GM13976 (cell line): ENCODE data around the gene ACSM5.

ENCODE experiments used
- DNase-seq: peaks from one replicate; pipeline ENCODE4 v3.0.0; 2012; ENCODE audit warnings: low spot score
- CTCF ChIP-seq: IDR thresholded peaks from 2 replicates; pipeline ENCODE4 v1.5.1; 2012; ENCODE audit warnings: borderline replicate concordance, mild to moderate bottlenecking; ENCODE audit not compliant: insufficient read depth; ENCODE audit errors: extremely low read depth, missing control alignments, control extremely low read depth
- in situ Hi-C: fragments of 300-500 bp; cut with MboI; formaldehyde crosslinking; loops from one replicate; pipeline ENCODE4 v1.12.0; 2022; ENCODE audit warnings: low sequenced_read_pairs, mixed read lengths, inconsistent platforms; ENCODE audit not compliant: unreplicated experiment

The ACSM5 gene

GRCh38 chr16:20377181-20377580 lies 32.2 kb upstream of the ACSM5 start:
- in situ Hi-C loops, result no loop called here
- TF ChIP-seq CTCF, result no peak
- DNase-seq, result no peak

GRCh38 chr16:20380782-20381181 lies 28.6 kb upstream of the ACSM5 start:
- TF ChIP-seq CTCF, result no peak
- no peak for DNase-seq
- in situ Hi-C loops, result loop anchor here (10.0 kb wide), 1 partner anchor 466 kb away; no protein-coding TSS in a partner anchor

- in situ Hi-C loops, result loop anchor here (10.0 kb wide), 1 partner anchor 468 kb away; no protein-coding TSS in a partner anchor
- TF ChIP-seq CTCF, result no peak
- DNase-seq, result no peak
Measured at GRCh38 chr16:20382202-20382948, 27.0 kb upstream of the ACSM5 start.

GRCh38 chr16:20383106-20384029 lies 26.0 kb upstream of the ACSM5 start:
- in situ Hi-C loops, result loop anchor here (10.0 kb wide), 1 partner anchor 469 kb away; no protein-coding TSS in a partner anchor
- TF ChIP-seq CTCF, result peak; percentile 74
- peak; percentile 61 for DNase-seq

GRCh38 chr16:20385844-20386832 lies 23.2 kb upstream of the ACSM5 start:
- TF ChIP-seq CTCF, result peak; percentile 70
- in situ Hi-C loops, result loop anchor here (10.0 kb wide), 1 partner anchor 471 kb away; no protein-coding TSS in a partner anchor
- peak; percentile 72 for DNase-seq
